MM.1S (cell line): Measurements from ENCODE around the gene MAL.

ENCODE experiments used
- DNase-seq: peaks from one replicate; pipeline ENCODE4 v3.0.0-alpha.2; 2015
- H2AFZ ChIP-seq: fragments of 300-600 bp; sonication (generic); 2 replicates; pipeline ENCODE4 v1.6.0; 2016; ENCODE audit warnings: antibody characterized with exemption, low read length
- H3F3A ChIP-seq: fragments of 300-600 bp; sonication (generic); 2 replicates; pipeline ENCODE4 v1.6.1; 2016; ENCODE audit warnings: mild to moderate bottlenecking, antibody characterized with exemption, low read length, moderate library complexity, mixed read lengths; ENCODE audit not compliant: insufficient read depth
- H3K27ac ChIP-seq: fragments of 300-600 bp; sonication (generic); 2 replicates; pipeline ENCODE4 v1.5.1; 2016; ENCODE audit warnings: mild to moderate bottlenecking, low read length
- H3K27me3 ChIP-seq: fragments of 300-600 bp; sonication (generic); replicated peaks from 2 replicates; pipeline ENCODE4 v1.6.0; 2016; ENCODE audit warnings: low read length; ENCODE audit not compliant: insufficient read depth
- H3K36me3 ChIP-seq: fragments of 300-600 bp; sonication (generic); replicated peaks from 2 replicates; pipeline ENCODE4 v1.6.1; 2016; ENCODE audit warnings: mild to moderate bottlenecking, low read length, mixed read lengths; ENCODE audit not compliant: insufficient read depth
- H3K4me1 ChIP-seq: fragments of 300-600 bp; sonication (generic); 2 replicates; pipeline ENCODE4 v1.6.1; 2016; ENCODE audit warnings: low read length, mixed read lengths
- H3K4me2 ChIP-seq: fragments of 300-600 bp; sonication (generic); 2 replicates; pipeline ENCODE4 v1.6.0; 2016; ENCODE audit warnings: low read depth, low read length
- H3K4me3 ChIP-seq: fragments of 300-600 bp; sonication (generic); 2 replicates; pipeline ENCODE4 v1.5.1; 2016; ENCODE audit warnings: low read length, mixed read lengths
- H3K79me2 ChIP-seq: fragments of 300-600 bp; sonication (generic); 2 replicates; pipeline ENCODE4 v1.6.1; 2016; ENCODE audit warnings: mixed run types, low read length, mixed read lengths
- H3K9ac ChIP-seq: fragments of 300-600 bp; sonication (generic); 2 replicates; pipeline ENCODE4 v1.6.1; 2016; ENCODE audit warnings: low read length, mixed read lengths
- H3K9me2 ChIP-seq: fragments of 300-600 bp; sonication (generic); replicated peaks from 2 replicates; pipeline ENCODE4 v1.6.1; 2016; ENCODE audit warnings: mild to moderate bottlenecking, low read length, mixed read lengths; ENCODE audit not compliant: insufficient read depth
- H3K9me3 ChIP-seq: fragments of 300-600 bp; sonication (generic); replicated peaks from 2 replicates; pipeline ENCODE4 v1.6.1; 2016; ENCODE audit warnings: mild to moderate bottlenecking, low read length, mixed read lengths; ENCODE audit not compliant: insufficient read depth
- H4K20me1 ChIP-seq: fragments of 300-600 bp; sonication (generic); 2 replicates; pipeline ENCODE4 v1.6.1; 2016; ENCODE audit warnings: mild to moderate bottlenecking, low read length, moderate library complexity, mixed read lengths; ENCODE audit not compliant: insufficient read depth
- EZH2 ChIP-seq: fragments of 300-600 bp; sonication (generic); optimal IDR thresholded peaks from 2 replicates; pipeline ENCODE3; 2017; ENCODE audit warnings: low read depth, mild to moderate bottlenecking, antibody characterized with exemption, low read length, mixed read lengths
- EZH2phosphoT487 ChIP-seq: fragments of 300-600 bp; sonication (generic); IDR thresholded peaks from 2 replicates; pipeline ENCODE4 v1.6.1; 2018; ENCODE audit warnings: antibody characterized with exemption, low read length
- TF ChIP-seq, protein P1 (sequence below): fragments of 300-600 bp; sonication (generic); IDR thresholded peaks from 2 replicates; pipeline ENCODE4 v1.5.1; 2016; ENCODE audit warnings: antibody characterized with exemption, low read length, mixed read lengths

The MAL gene

DNA sequence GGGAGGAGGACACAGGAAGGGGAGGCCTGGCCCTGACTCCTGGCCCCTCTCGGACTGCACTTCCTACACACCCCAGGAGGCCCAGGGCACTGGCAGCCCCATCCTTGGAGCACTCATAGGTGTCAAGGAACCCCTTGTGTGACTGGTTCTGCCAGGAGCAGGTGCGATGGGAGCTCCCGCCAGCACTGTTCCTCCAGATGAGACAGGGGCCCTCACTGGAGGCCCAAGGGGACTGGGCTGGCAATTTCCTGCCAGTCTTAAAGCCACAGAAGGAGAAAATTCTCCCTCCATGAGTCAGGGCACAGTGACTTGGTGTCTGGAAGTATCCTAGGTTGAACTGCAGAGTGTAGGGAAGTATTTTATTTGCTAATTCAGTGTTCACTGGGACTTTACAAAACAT, 42.8 kb upstream of the MAL start:
- Histone ChIP-seq H3K79me2 (no peaks in the 10 kb centered on the region), H3K9me3 (no peaks in the 10 kb centered on the region), H3K4me1 (no peaks in the 10 kb centered on the region), H3K27ac (no peak overlapping the region), H3K4me3 (no peak overlapping the region), H3K9ac (no peak overlapping the region), H3K9me2 (no peaks in the 10 kb centered on the region), H2AFZ (no peak overlapping the region), H4K20me1 (no peaks in the 10 kb centered on the region), H3K27me3 (no peaks in the 10 kb centered on the region), H3K4me2 (no peak overlapping the region), H3K36me3 (no peaks in the 10 kb centered on the region), H3F3A (no peaks in the 10 kb centered on the region)
- DNase-seq = no peak
- TF ChIP-seq, protein P1, sequence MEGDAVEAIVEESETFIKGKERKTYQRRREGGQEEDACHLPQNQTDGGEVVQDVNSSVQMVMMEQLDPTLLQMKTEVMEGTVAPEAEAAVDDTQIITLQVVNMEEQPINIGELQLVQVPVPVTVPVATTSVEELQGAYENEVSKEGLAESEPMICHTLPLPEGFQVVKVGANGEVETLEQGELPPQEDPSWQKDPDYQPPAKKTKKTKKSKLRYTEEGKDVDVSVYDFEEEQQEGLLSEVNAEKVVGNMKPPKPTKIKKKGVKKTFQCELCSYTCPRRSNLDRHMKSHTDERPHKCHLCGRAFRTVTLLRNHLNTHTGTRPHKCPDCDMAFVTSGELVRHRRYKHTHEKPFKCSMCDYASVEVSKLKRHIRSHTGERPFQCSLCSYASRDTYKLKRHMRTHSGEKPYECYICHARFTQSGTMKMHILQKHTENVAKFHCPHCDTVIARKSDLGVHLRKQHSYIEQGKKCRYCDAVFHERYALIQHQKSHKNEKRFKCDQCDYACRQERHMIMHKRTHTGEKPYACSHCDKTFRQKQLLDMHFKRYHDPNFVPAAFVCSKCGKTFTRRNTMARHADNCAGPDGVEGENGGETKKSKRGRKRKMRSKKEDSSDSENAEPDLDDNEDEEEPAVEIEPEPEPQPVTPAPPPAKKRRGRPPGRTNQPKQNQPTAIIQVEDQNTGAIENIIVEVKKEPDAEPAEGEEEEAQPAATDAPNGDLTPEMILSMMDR = no peak
- TF ChIP-seq EZH2phosphoT487 = no peak
- no peak for TF ChIP-seq EZH2

DNA sequence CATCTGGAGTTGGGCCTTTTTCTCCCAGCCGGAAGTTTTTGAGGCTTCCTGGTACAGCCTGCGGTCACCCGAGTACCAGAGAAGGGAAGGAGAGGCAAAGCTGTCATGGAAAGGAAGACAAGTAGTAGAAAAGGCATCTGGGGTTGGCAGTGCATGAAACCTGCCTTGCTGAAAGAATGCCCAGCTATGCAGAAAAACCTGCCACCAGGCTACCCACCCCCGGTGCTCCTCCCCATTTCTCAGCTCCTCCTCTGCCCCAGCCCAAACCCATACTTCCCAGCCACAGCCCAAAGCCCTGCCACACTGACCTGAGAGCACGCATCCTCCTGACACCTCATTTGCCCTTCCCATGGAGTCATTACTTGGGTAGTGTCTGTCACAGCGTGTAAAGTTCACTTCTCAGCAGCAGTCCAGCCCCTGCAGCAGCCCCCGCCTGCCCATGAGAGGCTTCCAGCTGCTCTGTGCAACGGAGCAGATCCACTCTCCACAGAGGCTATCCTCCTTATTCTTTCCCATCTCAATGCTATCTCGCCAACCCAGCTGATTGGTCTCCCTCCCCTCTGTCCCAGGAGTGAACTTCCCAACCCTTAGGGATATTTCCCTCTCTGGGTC, 40.4 kb upstream of the MAL start:
- H2AFZ ChIP-seq = no peak overlapping the region
- H3K4me3 ChIP-seq = no peak overlapping the region
- H3K36me3 ChIP-seq = no peaks in the 10 kb centered on the region
- no peak for TF ChIP-seq EZH2
- no peak for TF ChIP-seq EZH2phosphoT487
- TF ChIP-seq, protein P1 = no peak
- no peak overlapping the region for H3K9ac ChIP-seq
- H4K20me1 ChIP-seq = no peaks in the 10 kb centered on the region
- H3F3A ChIP-seq = no peaks in the 10 kb centered on the region
- no peaks in the 10 kb centered on the region for H3K9me3 ChIP-seq
- no peaks in the 10 kb centered on the region for H3K4me1 ChIP-seq
- H3K79me2 ChIP-seq = no peaks in the 10 kb centered on the region
- H3K27me3 ChIP-seq = no peaks in the 10 kb centered on the region
- no peak overlapping the region for H3K27ac ChIP-seq
- no peak overlapping the region for H3K4me2 ChIP-seq
- no peaks in the 10 kb centered on the region for H3K9me2 ChIP-seq
- no peak for DNase-seq

DNA sequence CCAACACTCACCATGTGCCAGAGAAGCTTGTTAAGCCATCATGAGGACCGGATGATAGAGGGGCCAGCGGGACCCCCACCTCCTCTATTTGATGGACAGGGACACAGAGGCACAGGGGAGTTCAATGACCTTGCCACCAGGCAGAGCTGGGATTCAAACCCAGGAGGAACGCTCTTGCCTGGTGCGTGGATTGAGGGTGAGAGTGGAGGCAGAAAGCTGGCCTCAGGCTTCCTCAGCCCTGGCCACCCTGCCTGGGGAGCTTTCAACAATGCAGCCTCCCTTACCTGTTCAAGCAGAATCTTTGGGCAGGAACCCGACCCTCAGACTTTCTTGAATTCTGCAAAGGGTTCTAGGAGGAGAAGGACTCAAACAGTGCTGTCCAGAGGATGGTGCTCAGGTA, 39.9 kb upstream of the MAL start:
- no peak overlapping the region for H3K4me2 ChIP-seq
- H3K79me2 ChIP-seq = no peaks in the 10 kb centered on the region
- H2AFZ ChIP-seq = no peak overlapping the region
- TF ChIP-seq EZH2 (no peak), EZH2phosphoT487 (no peak)
- TF ChIP-seq, protein P1 = no peak
- no peaks in the 10 kb centered on the region for H3K4me1 ChIP-seq
- no peak for DNase-seq
- no peak overlapping the region for H3K27ac ChIP-seq
- no peaks in the 10 kb centered on the region for H4K20me1 ChIP-seq
- no peaks in the 10 kb centered on the region for H3K36me3 ChIP-seq
- no peaks in the 10 kb centered on the region for H3K9me2 ChIP-seq
- no peaks in the 10 kb centered on the region for H3F3A ChIP-seq
- H3K9ac ChIP-seq = no peak overlapping the region
- no peaks in the 10 kb centered on the region for H3K27me3 ChIP-seq
- no peak overlapping the region for H3K4me3 ChIP-seq
- no peaks in the 10 kb centered on the region for H3K9me3 ChIP-seq
